A673 (cell line): ENCODE results near the gene SLC2A9. TPM values are rescaled to one million over a fixed set of nuclear protein-coding genes. Genes with fewer than 3 reads are reported as not detected.

Source experiments
- BruUV-seq: library from RNA; stranded (reverse); fragments of 400-500 nt; replicated peaks from 2 replicates; lab custom pipeline; 2021; lab: Mats Ljungman, UMichigan
- CTCF ChIA-PET: fragments of 300-600 bp; sonication (Branson Sonifier 250); formaldehyde crosslinking; loops from one replicate; lab custom pipeline; 2022; ENCODE audit warnings: antibody characterized with exemption; lab: Charles Lee
- POLR2A ChIA-PET: fragments of 300-600 bp; sonication (Branson Sonifier 250); formaldehyde crosslinking; loops from one replicate; lab custom pipeline; 2022; ENCODE audit warnings: antibody characterized with exemption; ENCODE audit not compliant: low non-redundant PET; lab: Charles Lee
- DNase-seq: peaks from one replicate; pipeline ENCODE4 v3.0.0-alpha.2; 2015; ENCODE audit warnings: low spot score
- H3K27ac ChIP-seq: fragments of 200-600 bp; sonication (generic); 2 replicates; pipeline ENCODE4 v1.5.1; 2016; ENCODE audit warnings: mixed run types, low read depth, mild to moderate bottlenecking, mixed read lengths, antibody characterized with exemption, low read length; ENCODE audit not compliant: poor library complexity, severe bottlenecking
- H3K27me3 ChIP-seq: fragments of 200-600 bp; sonication (generic); replicated peaks from 2 replicates; pipeline ENCODE4 v1.6.1; 2017; ENCODE audit warnings: mixed run types, low read depth, mild to moderate bottlenecking, mixed read lengths, antibody characterized with exemption, low read length; ENCODE audit not compliant: insufficient read depth, poor library complexity
- H3K36me3 ChIP-seq: fragments of 200-600 bp; sonication (generic); 2 replicates; pipeline ENCODE4 v1.6.1; 2016; ENCODE audit warnings: mixed run types, mild to moderate bottlenecking, mixed read lengths, antibody characterized with exemption, low read length; ENCODE audit not compliant: insufficient read depth, poor library complexity, severe bottlenecking
- H3K4me1 ChIP-seq: fragments of 200-600 bp; sonication (generic); 2 replicates; pipeline ENCODE4 v1.6.1; 2017; ENCODE audit warnings: mixed run types, mild to moderate bottlenecking, mixed read lengths, antibody characterized with exemption, low read length; ENCODE audit not compliant: insufficient read depth, poor library complexity, severe bottlenecking
- H3K4me3 ChIP-seq: fragments of 200-600 bp; sonication (generic); 2 replicates; pipeline ENCODE4 v1.5.1; 2016; ENCODE audit warnings: low read depth, mixed run types, mild to moderate bottlenecking, mixed read lengths, low read length; ENCODE audit not compliant: poor library complexity, severe bottlenecking
- H3K9me3 ChIP-seq: fragments of 200-600 bp; sonication (generic); 2 replicates; pipeline ENCODE4 v1.6.1; 2016; ENCODE audit warnings: mixed run types, low read depth, mild to moderate bottlenecking, mixed read lengths, antibody characterized with exemption, low read length; ENCODE audit not compliant: poor library complexity, severe bottlenecking
- CTCF ChIP-seq: fragments of 300-800, 200-600 bp; sonication (generic); conservative IDR thresholded peaks from 2 replicates; pipeline ENCODE4 v1.5.1; 2017; ENCODE audit warnings: low read depth, mild to moderate bottlenecking, antibody characterized with exemption, low read length, moderate library complexity, mixed read lengths
- EZH2 ChIP-seq: fragments of 200-600 bp; sonication (generic); IDR thresholded peaks from 2 replicates; pipeline ENCODE4 v1.6.1; 2017; ENCODE audit warnings: borderline replicate concordance, low read depth, mild to moderate bottlenecking, mixed read lengths, antibody characterized with exemption, low read length; ENCODE audit not compliant: poor library complexity, severe bottlenecking
- intact Hi-C: fragments of 100-400 bp; cut with micrococcal nuclease; formaldehyde crosslinking; loops from one replicate; pipeline ENCODE4 v1.10.0; 2022; ENCODE audit not compliant: unreplicated experiment
- total RNA-seq: library from RNA; stranded (reverse); gene quantifications from 2 replicates; pipeline ENCODE4 v1.2.3, GENCODE V29; 2021

SLC2A9 gene
- total RNA-seq, 1 experiment from 2014 or later, result not detected

- Histone ChIP-seq H3K9me3 (no peaks in the 10 kb centered on the region), H3K27me3 (no peaks in the 10 kb centered on the region), H3K27ac (no peak overlapping the region), H3K4me1 (no peaks in the 10 kb centered on the region), H3K4me3 (no peak overlapping the region), H3K36me3 (no peaks in the 10 kb centered on the region)
- intact Hi-C loops, result no loop called here
- no peak for DNase-seq
- CTCF ChIA-PET, result no interaction called here
- TF ChIP-seq EZH2, result no peak
- POLR2A ChIA-PET, result no interaction called here
- BruUV-seq, result no TSS peak
Measured at GRCh38 chr4:9971711-9972110, 49.6 kb downstream of the SLC2A9 start.

GRCh38 chr4:9970399-9971011 is 50.8 kb downstream of the SLC2A9 start:
- POLR2A ChIA-PET, result no interaction called here
- CTCF ChIA-PET, result no interaction called here
- Histone ChIP-seq H3K4me3 (no peak overlapping the region), H3K9me3 (no peaks in the 10 kb centered on the region), H3K4me1 (no peaks in the 10 kb centered on the region), H3K27me3 (no peaks in the 10 kb centered on the region), H3K36me3 (no peaks in the 10 kb centered on the region), H3K27ac (no peak overlapping the region)
- intact Hi-C loops, result no loop called here
- no TSS peak for BruUV-seq
- no peak for DNase-seq
- TF ChIP-seq CTCF (no peak), EZH2 (no peak)

- intact Hi-C loops, result no loop called here
- Histone ChIP-seq H3K27ac (no peak overlapping the region), H3K4me1 (no peaks in the 10 kb centered on the region), H3K9me3 (no peaks in the 10 kb centered on the region), H3K27me3 (no peaks in the 10 kb centered on the region), H3K36me3 (no peaks in the 10 kb centered on the region), H3K4me3 (no peak overlapping the region)
- TF ChIP-seq EZH2 (no peak), CTCF (no peak)
- BruUV-seq, result no TSS peak
- CTCF ChIA-PET, result no interaction called here
- POLR2A ChIA-PET, result no interaction called here
- no peak for DNase-seq
Measured at GRCh38 chr4:9969526-9970398, 51.5 kb downstream of the SLC2A9 start.
